KMS-11 (cell line): ENCODE data around the gene PDE11A.

Source experiments
- H2AFZ ChIP-seq: fragments of 200-600 bp; sonication (generic); 2 replicates; pipeline ENCODE4 v1.6.1; 2016; ENCODE audit warnings: antibody characterized with exemption, mixed run types, low read depth
- H3K27ac ChIP-seq: fragments of 200-600 bp; sonication (generic); 2 replicates; pipeline ENCODE4 v1.6.1; 2016; ENCODE audit warnings: mild to moderate bottlenecking, mixed run types
- H3K27me3 ChIP-seq: fragments of 200-600 bp; sonication (generic); 2 replicates; pipeline ENCODE4 v1.6.1; 2017; ENCODE audit warnings: mild to moderate bottlenecking, low read depth, mixed run types, moderate library complexity; ENCODE audit not compliant: insufficient read depth
- H3K36me3 ChIP-seq: fragments of 200-600 bp; sonication (generic); 2 replicates; pipeline ENCODE4 v1.6.1; 2017; ENCODE audit warnings: mild to moderate bottlenecking, mixed run types; ENCODE audit not compliant: insufficient read depth
- H3K4me1 ChIP-seq: fragments of 200-600 bp; sonication (generic); 2 replicates; pipeline ENCODE4 v1.6.1; 2016; ENCODE audit warnings: mild to moderate bottlenecking, low read depth, mixed run types; ENCODE audit not compliant: poor library complexity, severe bottlenecking
- H3K4me2 ChIP-seq: fragments of 200-600 bp; sonication (generic); 2 replicates; pipeline ENCODE4 v1.7.0; 2016; ENCODE audit warnings: mild to moderate bottlenecking, mixed run types
- H3K4me3 ChIP-seq: fragments of 200-600 bp; sonication (generic); IDR thresholded peaks from 2 replicates; pipeline ENCODE4 v1.6.1; 2017; ENCODE audit warnings: low read depth, low read length, mixed read lengths; ENCODE audit not compliant: insufficient read depth
- H3K79me2 ChIP-seq: fragments of 200-600 bp; sonication (generic); 2 replicates; pipeline ENCODE4 v1.6.1; 2016; ENCODE audit warnings: low read depth, mixed run types; ENCODE audit not compliant: insufficient read depth
- H3K9ac ChIP-seq: fragments of 200-600 bp; sonication (generic); 2 replicates; pipeline ENCODE4 v1.6.1; 2016; ENCODE audit warnings: mild to moderate bottlenecking, mixed run types
- H4K20me1 ChIP-seq: fragments of 200-600 bp; sonication (generic); 2 replicates; pipeline ENCODE4 v1.6.1; 2016; ENCODE audit warnings: mild to moderate bottlenecking, mixed run types; ENCODE audit not compliant: insufficient read depth
- TF ChIP-seq, protein P1 (sequence below): fragments of 200-600 bp; sonication (generic); conservative IDR thresholded peaks from 2 replicates; pipeline ENCODE4 v1.6.1; 2017; ENCODE audit warnings: low read depth, mild to moderate bottlenecking, antibody characterized with exemption, low read length, moderate library complexity, mixed read lengths

PDE11A gene

GRCh38 chr2:177675825-177676224 is 396.8 kb downstream of the PDE11A start:
- Histone ChIP-seq H3K27ac (no peak overlapping the region), H3K4me1 (peaks cover 12% of the 10 kb centered on the region), H3K4me2 (no peak overlapping the region), H2AFZ (no peak overlapping the region), H3K36me3 (no peaks in the 10 kb centered on the region), H3K27me3 (no peaks in the 10 kb centered on the region), H3K4me3 (no peak overlapping the region), H3K9ac (no peak overlapping the region), H4K20me1 (no peaks in the 10 kb centered on the region), H3K79me2 (no peaks in the 10 kb centered on the region)
- TF ChIP-seq, protein P1, sequence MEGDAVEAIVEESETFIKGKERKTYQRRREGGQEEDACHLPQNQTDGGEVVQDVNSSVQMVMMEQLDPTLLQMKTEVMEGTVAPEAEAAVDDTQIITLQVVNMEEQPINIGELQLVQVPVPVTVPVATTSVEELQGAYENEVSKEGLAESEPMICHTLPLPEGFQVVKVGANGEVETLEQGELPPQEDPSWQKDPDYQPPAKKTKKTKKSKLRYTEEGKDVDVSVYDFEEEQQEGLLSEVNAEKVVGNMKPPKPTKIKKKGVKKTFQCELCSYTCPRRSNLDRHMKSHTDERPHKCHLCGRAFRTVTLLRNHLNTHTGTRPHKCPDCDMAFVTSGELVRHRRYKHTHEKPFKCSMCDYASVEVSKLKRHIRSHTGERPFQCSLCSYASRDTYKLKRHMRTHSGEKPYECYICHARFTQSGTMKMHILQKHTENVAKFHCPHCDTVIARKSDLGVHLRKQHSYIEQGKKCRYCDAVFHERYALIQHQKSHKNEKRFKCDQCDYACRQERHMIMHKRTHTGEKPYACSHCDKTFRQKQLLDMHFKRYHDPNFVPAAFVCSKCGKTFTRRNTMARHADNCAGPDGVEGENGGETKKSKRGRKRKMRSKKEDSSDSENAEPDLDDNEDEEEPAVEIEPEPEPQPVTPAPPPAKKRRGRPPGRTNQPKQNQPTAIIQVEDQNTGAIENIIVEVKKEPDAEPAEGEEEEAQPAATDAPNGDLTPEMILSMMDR: no peak

GRCh38 chr2:177675350-177675821 is 397.2 kb downstream of the PDE11A start:
- no peaks in the 10 kb centered on the region for H3K36me3 ChIP-seq
- no peak overlapping the region for H3K9ac ChIP-seq
- H3K27me3 ChIP-seq: no peaks in the 10 kb centered on the region
- H3K79me2 ChIP-seq: no peaks in the 10 kb centered on the region
- no peak overlapping the region for H3K4me2 ChIP-seq
- no peak overlapping the region for H3K27ac ChIP-seq
- no peaks in the 10 kb centered on the region for H4K20me1 ChIP-seq
- no peak overlapping the region for H3K4me3 ChIP-seq
- H3K4me1 ChIP-seq: peaks cover 16% of the 10 kb centered on the region
- TF ChIP-seq, protein P1: no peak
- H2AFZ ChIP-seq: no peak overlapping the region

GRCh38 chr2:177673602-177674595 is 398.7 kb downstream of the PDE11A start:
- TF ChIP-seq, protein P1: no peak
- Histone ChIP-seq H3K27ac (no peak overlapping the region), H4K20me1 (no peaks in the 10 kb centered on the region)

DNA sequence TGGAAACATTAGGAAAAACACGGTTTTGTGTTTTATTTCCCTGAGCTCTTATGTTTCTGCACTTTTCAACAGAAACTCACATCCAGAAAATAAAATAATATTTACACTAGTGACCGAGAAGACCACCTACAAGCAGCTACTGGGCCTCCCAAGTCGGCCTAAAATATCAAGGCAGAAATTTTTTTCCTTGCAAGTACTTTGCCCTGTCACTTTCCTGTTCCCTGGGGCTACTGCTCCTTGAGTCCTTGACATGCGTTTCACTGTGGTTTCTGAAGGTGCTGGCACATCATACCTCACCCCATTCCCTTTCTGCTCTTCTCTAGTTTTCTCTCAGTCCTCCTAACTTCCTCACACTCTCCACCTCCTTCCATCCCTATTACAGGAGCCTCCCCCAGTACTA is 400.9 kb downstream of the PDE11A start:
- Histone ChIP-seq H3K36me3 (no peaks in the 10 kb centered on the region), H4K20me1 (no peaks in the 10 kb centered on the region), H2AFZ (no peak overlapping the region), H3K4me3 (no peak overlapping the region), H3K27me3 (no peaks in the 10 kb centered on the region), H3K9ac (no peak overlapping the region), H3K4me2 (no peak overlapping the region; the same call in 1 of the 2 replicates), H3K27ac (no peak overlapping the region), H3K4me1 (peaks cover 26% of the 10 kb centered on the region), H3K79me2 (no peaks in the 10 kb centered on the region)
- TF ChIP-seq, protein P1: no peak

More at GRCh38 chr2:177673602-177674595, 398.7 kb downstream of the PDE11A start:
- no peak overlapping the region for H3K4me3 ChIP-seq
- no peaks in the 10 kb centered on the region for H3K36me3 ChIP-seq
- H3K9ac ChIP-seq: no peak overlapping the region
- no peaks in the 10 kb centered on the region for H3K27me3 ChIP-seq
- H3K4me1 ChIP-seq: peaks cover 26% of the 10 kb centered on the region
- no peak overlapping the region for H3K4me2 ChIP-seq
- no peaks in the 10 kb centered on the region for H3K79me2 ChIP-seq
- no peak overlapping the region for H2AFZ ChIP-seq
